ENCODE results near the gene SEZ6L.

DNA sequence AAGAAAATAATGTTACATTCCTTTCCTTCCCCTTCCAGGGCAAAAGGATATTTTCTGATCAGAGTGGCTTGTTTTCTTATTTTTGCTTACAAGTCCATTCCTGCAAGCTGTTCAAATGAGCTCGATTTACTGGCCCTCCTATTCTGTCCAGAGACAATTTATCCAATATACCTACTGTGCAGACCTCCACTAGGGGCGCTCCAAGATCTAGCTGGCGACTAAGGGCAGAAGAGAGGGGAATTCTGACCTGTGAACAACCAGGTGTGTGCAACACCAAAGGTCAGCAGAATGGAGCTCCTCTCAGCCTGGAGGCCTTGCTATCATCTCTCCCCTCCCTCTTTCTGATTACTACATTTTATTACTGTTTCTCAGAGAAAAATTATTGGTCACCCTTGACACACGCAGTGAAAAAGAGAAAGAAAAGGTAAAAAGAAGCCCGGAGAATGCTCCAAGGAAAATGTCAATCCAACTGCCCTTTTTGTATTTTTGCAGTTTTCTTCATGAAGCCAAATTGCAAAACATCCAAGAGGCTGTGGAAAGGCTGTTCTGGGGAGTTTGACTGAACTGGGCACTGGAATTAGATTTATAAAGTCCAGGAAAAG is 3.2 kb downstream of the SEZ6L start:
- TF ChIP-seq, protein P1, sequence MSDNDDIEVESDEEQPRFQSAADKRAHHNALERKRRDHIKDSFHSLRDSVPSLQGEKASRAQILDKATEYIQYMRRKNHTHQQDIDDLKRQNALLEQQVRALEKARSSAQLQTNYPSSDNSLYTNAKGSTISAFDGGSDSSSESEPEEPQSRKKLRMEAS (IDR thresholded peaks at IDR 0.05) = no peak
- TF ChIP-seq TCF12 (IDR thresholded peaks at IDR 0.05; ENCODE audit: low read depth) (no peak), REST (IDR thresholded peaks at IDR 0.05; ENCODE audit: low read depth) (no peak), TEAD4 (IDR thresholded peaks at IDR 0.05) (no peak), EP300 (IDR thresholded peaks at IDR 0.05; ENCODE audit: borderline replicate concordance) (no peak), CEBPB (IDR thresholded peaks at IDR 0.05) (no peak)
